Right lobe of liver (tissue), 6 donors: ENCODE data around the gene PCBP4. TPM values are rescaled to one million over a fixed set of nuclear protein-coding genes. Genes with fewer than 3 reads are reported as not detected.
A peak's percentile ranks its signal among the peaks of the same experiment; 100 is the strongest.

ENCODE experiments used
- ATAC-seq, 4 donors: fragments of 200-7000 bp; cut with Tn5 transposase; one replicate each; pipeline ENCODE4 v1.9.1; 2020; ENCODE audit warnings: mild to moderate bottlenecking in 4 of 4, moderate library complexity in 4 of 4
- DNase-seq, 3 donors: peaks; one replicate each; pipeline ENCODE4 v3.0.0-alpha.2; 2020
- H3K27ac ChIP-seq, 3 donors: fragments of 200-600 bp; one replicate each; pipeline ENCODE4 v1.8.0; 2022
- H3K27me3 ChIP-seq, 2 donors: fragments of 200-600 bp; one replicate each; pipeline ENCODE4 v1.8.0; 2022
- H3K36me3 ChIP-seq, 4 donors: fragments of 200-600 bp; sonication (generic) in 1 of 4; one replicate each; pipeline versions ENCODE4 v1.5.1 to v1.8.0; 2017 to 2022; ENCODE audit warnings: control low read depth in 1 of 4
- H3K4me1 ChIP-seq, 4 donors: fragments of 200-600 bp; sonication (generic) in 1 of 4; one replicate each; pipeline versions ENCODE4 v1.5.1 to v1.8.0; 2017 to 2022; ENCODE audit warnings: control low read depth in 1 of 4
- H3K4me3 ChIP-seq, 3 donors: fragments of 200-600 bp; one replicate each; pipeline ENCODE4 v1.8.0; 2022
- H3K9me3 ChIP-seq, 4 donors: fragments of 200-600 bp; sonication (generic) in 1 of 4; one replicate each; pipeline versions ENCODE4 v1.5.1 to v1.8.0; 2017 to 2022; ENCODE audit warnings: control low read depth in 1 of 4
- CTCF ChIP-seq, 4 donors: fragments of 200-600 bp in 3 of 4; fragments of 450-650 bp in 1 of 4; IDR thresholded peaks; one replicate each; pipeline versions ENCODE4 v1.5.1 to v1.8.0; 2016 to 2022; ENCODE audit warnings: antibody characterized with exemption in 4 of 4, mild to moderate bottlenecking in 2 of 4
- POLR2A ChIP-seq: fragments of 450-650 bp; IDR thresholded peaks from one replicate; pipeline ENCODE4 v1.6.1; 2017; ENCODE audit warnings: antibody characterized with exemption, mild to moderate bottlenecking
- WGBS: methylation state at CpG from one replicate; pipeline ENCODE4 v1.1.6; 2018; ENCODE audit warnings: low coverage, low lambda C conversion rate; ENCODE audit not compliant: insufficient coverage; ENCODE audit errors: missing lambda C conversion rate; 5-methylcytosine and 5-hydroxymethylcytosine counted together
- intact Hi-C, 2 donors: fragments of 100-400 bp; cut with DNase I; formaldehyde crosslinking; loops; one replicate each; pipeline versions ENCODE4 v1.11.2 to v1.14.1; 2022
- total RNA-seq, 6 experiments: library from RNA; depleted of rRNA in 2 of 6; stranded (reverse); fragments of >200 nt in 2 of 6; fragmentation: NEBNext Ultra II Directional in 3 of 6; extraction: Animal tissue kit (Norgen Biotek cat#: 25700) in 3 of 6; gene quantifications; one replicate each; pipeline versions ENCODE4 v1.1.0 to v1.2.4, GENCODE V29; 2016 to 2023
- donor health status: DM: no; HTN: yes; CAD: no.
- donor health status: DM: no; HTN: no; CAD: no.
- donor health status: DM: no; HTN: no; CAD: no.
- donor health status: DM: no; HTN: yes; CAD: no.
- donor health status: DM: no; HTN: yes; CAD: no.

Gene PCBP4
- total RNA-seq, 6 experiments from 2014 or later, result 6.5 to 19.2 (median 11.7) TPM

GRCh38 chr3:51928438-51928837 is 38.8 kb downstream of the PCBP4 start:
- peak in 1 of 4 donors; percentile 34 for ATAC-seq
- WGBS, result 92% methylated on average over 3 of the region's 7 CpGs
- intact Hi-C loops, result no loop called here
- DNase-seq, result no peak
- Histone ChIP-seq H3K4me1 (no peaks in the 10 kb centered on the region), H3K27me3 (no peaks in the 10 kb centered on the region), H3K4me3 (no peak overlapping the region), H3K27ac (no peak overlapping the region), H3K9me3 (no peaks in the 10 kb centered on the region), H3K36me3 (peaks cover 0 to 5% (median 0%) of the 10 kb centered on the region in 4 donors)
- TF ChIP-seq CTCF (IDR thresholded peaks at IDR 0.05) (no peak), POLR2A (no peak)

- ATAC-seq (no peak), DNase-seq (no peak)
- WGBS, result 72% methylated on average over 5 of the region's 5 CpGs
- intact Hi-C loops, result no loop called here
- H3K27me3 ChIP-seq, result no peaks in the 10 kb centered on the region
- H3K9me3 ChIP-seq, result no peaks in the 10 kb centered on the region
- TF ChIP-seq POLR2A (no peak), CTCF (IDR thresholded peaks at IDR 0.05) (no peak)
- H3K4me1 ChIP-seq, result no peaks in the 10 kb centered on the region
- H3K4me3 ChIP-seq, result no peak overlapping the region
- no peak overlapping the region for H3K27ac ChIP-seq
- no peaks in the 10 kb centered on the region for H3K36me3 ChIP-seq
Measured at GRCh38 chr3:51927061-51927977, 39.9 kb downstream of the PCBP4 start.

- Histone ChIP-seq H3K4me1 (no peaks in the 10 kb centered on the region), H3K27me3 (no peaks in the 10 kb centered on the region), H3K27ac (no peak overlapping the region), H3K36me3 (no peaks in the 10 kb centered on the region), H3K9me3 (no peaks in the 10 kb centered on the region), H3K4me3 (no peak overlapping the region)
- no peak for TF ChIP-seq POLR2A
- TF ChIP-seq CTCF (IDR thresholded peaks at IDR 0.05), result no peak
- 74% methylated on average over 10 of the region's 11 CpGs for WGBS
- intact Hi-C loops, result no loop called here
- ATAC-seq (no peak), DNase-seq (no peak)
Measured at GRCh38 chr3:51921081-51921578, 46.1 kb downstream of the PCBP4 start.

GRCh38 chr3:51916418-51916817 is 50.8 kb downstream of the PCBP4 start:
- no peaks in the 10 kb centered on the region for H3K4me1 ChIP-seq
- H3K4me3 ChIP-seq, result no peak overlapping the region
- ATAC-seq (peak in 3 of 4 donors; percentile 41 to 67 (median 56)), DNase-seq (no peak)
- H3K27me3 ChIP-seq, result no peaks in the 10 kb centered on the region
- WGBS, result 22% methylated on average over 5 of the region's 5 CpGs
- intact Hi-C loops, result no loop called here
- no peaks in the 10 kb centered on the region for H3K9me3 ChIP-seq
- H3K27ac ChIP-seq, result no peak overlapping the region
- TF ChIP-seq CTCF (IDR thresholded peaks at IDR 0.05) (no peak), POLR2A (no peak)
- H3K36me3 ChIP-seq, result no peaks in the 10 kb centered on the region
